GM12873 (cell line): ENCODE data around the gene ATP7B.

Experiments
- TF ChIP-seq, protein P1 (sequence below): IDR thresholded peaks from 2 replicates; pipeline ENCODE4 v1.5.1; 2012; ENCODE audit warnings: low read depth, mild to moderate bottlenecking, moderate library complexity, low read length, control low read depth; ENCODE audit not compliant: insufficient read depth; ENCODE audit errors: missing control alignments

ATP7B gene

DNA sequence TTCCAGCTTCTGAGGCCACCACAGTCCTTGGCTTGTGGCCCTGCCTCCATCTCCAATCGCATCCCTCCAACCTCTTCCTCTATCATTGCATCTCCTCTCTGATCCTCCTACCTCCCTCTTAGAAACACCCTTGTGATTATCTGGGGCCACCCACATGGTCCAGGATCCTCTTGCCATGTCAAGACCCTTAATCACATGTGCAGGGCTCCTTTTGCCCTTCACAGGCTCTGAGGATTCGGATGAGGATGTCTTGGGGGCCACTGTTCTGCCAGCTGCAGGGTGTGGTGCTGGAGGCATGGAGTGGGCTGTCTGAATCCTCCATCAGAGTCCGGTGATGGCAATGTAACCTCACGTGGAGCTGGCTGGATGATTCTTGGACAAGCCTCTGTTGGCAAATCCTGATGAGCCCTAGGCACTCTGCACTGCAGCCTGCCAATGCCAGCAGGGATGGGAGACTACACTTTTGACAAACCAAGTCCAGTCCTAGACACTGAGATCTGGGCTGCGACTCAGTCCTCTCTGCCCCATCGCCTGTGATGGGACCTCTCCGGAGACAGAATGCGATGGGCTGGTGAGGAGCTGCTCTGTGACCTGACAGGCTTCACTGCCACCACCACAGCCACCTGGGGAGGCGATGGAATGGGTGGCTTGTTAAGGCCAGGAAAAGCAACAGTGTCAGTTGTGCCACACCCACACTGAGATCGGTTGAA lies 88.3 kb downstream of the ATP7B start:
- TF ChIP-seq, protein P1, sequence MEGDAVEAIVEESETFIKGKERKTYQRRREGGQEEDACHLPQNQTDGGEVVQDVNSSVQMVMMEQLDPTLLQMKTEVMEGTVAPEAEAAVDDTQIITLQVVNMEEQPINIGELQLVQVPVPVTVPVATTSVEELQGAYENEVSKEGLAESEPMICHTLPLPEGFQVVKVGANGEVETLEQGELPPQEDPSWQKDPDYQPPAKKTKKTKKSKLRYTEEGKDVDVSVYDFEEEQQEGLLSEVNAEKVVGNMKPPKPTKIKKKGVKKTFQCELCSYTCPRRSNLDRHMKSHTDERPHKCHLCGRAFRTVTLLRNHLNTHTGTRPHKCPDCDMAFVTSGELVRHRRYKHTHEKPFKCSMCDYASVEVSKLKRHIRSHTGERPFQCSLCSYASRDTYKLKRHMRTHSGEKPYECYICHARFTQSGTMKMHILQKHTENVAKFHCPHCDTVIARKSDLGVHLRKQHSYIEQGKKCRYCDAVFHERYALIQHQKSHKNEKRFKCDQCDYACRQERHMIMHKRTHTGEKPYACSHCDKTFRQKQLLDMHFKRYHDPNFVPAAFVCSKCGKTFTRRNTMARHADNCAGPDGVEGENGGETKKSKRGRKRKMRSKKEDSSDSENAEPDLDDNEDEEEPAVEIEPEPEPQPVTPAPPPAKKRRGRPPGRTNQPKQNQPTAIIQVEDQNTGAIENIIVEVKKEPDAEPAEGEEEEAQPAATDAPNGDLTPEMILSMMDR, result no peak

DNA sequence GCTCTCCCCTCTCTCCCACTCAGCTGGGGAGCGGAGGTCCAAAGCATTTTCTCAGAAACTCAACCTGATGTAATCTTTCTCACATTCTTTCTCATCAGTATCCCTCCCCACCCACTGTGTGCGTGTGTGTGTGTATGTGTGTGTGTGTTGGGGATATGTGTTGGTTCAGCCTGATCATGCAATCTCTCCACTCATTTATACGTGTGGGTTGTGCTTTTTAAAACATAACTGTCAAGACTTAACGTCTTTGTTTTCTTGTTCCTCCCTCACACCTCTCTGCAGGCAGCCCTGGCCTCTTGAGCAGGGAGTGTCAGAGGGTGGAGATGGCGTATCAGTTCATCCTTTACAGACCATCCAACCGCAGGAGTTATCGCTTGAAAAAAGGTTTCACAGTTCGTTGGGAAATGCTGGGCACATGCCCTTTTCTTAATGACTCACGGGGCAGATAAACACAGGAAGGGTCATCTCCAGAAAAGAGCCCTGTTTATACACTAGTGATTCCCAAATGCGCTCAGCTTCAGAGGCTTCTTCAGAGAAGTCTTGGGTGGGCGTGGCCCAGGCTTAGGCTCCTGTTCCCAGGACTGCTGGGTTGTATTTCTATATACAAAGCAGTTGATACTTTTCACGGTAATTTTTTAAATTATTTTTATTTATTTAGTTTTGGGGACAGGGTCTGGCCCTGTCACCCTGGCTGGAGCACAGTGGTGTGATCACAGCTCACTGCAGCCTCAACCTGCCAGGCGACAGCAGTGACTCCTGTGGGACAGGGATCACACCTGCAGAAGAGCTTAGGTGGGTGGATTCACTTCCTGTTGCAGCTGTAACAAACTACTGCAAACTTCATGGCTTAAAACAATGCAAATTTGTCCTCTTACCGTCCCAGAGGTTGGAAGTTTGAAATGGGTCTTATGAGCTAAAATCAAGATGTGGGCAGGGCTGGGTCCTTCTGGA lies 89.2 kb downstream of the ATP7B start:
- TF ChIP-seq, protein P1, result no peak

DNA sequence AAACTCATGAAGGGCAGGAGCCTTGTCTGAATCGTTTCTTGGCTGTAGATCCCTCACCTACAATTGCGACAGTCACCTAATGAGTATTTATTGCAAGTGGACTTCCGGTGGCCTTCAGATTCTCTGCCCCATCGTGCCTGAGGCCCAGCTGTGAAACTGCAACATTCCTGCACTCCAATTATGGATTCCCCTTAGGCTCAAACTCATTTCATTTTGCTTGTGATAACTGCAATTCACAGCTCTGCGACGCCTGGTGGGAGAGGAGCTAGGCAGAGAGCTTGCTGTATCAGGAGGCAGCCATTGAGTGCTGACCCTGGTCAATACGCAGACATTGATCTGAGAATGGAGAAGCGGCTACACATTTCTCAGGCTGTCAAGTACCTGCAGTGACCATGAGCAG lies 90.5 kb downstream of the ATP7B start:
- TF ChIP-seq, protein P1, result no peak

DNA sequence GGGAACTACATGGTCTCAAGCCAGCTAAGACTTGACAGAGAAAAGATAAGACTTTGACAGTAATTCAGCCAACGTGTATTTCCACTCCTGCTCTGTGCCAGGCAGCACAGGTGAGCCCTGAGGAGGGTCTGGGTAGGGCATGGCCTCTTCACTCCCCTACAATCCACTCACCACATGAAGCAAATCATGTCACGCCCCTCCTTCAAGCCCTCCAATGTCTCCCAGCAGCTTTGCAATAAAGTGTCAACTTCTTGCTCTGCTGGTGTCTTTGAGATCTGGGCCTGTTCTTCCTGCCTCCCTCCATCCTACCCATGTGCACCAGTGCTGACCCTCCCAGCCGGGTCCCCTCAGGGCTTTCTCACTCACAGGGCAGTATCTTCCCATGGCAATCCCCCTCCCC lies 91.0 kb downstream of the ATP7B start:
- TF ChIP-seq, protein P1, result no peak

DNA sequence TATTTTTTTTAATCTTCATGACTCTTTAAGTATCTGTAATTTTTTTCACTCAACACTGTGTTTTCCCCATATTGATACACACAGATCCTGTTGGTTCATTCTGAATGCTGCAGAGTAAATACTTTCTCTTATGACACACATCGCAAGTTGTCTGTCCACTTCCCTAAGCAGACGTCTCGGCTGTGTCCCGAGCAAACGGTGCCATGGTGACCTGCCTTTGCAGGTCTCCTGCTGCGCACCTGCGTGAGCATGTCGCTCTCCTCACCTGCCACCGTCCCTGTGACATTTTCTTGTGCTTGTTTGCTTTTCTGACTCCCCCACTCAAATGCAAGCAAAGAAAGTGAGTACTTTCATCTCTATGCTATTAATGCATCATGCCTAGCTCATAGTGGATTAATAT lies 91.7 kb downstream of the ATP7B start:
- TF ChIP-seq, protein P1, result no peak

DNA sequence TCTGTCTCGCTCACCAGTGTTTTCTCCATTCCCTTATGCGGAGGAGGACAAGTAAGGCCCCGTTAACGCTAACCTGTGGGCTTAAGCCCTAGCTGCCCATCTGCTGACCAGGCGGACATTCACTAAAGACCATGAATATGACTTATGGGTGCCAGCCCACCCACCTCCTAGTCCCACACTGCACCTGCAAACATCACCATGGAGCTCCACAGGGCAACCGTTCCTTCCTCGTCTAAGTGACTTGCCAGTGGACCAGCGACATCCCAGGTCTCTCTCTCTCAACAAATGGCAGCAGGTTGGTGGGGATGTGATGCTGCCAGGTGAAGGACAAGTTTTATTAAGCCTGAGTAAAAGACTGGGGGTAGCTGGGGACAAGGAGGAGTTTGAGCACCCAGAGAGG lies 94.3 kb downstream of the ATP7B start:
- TF ChIP-seq, protein P1, result no peak
